Upper lobe of left lung (tissue), 6 donors: ENCODE results near the gene SLC39A2. TPM values are rescaled to one million over a fixed set of nuclear protein-coding genes. Genes with fewer than 3 reads are reported as not detected.

ENCODE experiments used
- ATAC-seq, 2 donors: fragments of 200-7000 bp; cut with Tn5 transposase; one replicate each; pipeline ENCODE4 v1.9.1; 2022; ENCODE audit warnings: mild to moderate bottlenecking in 2 of 2, moderate library complexity in 2 of 2; ENCODE audit not compliant: low FRiP score in 2 of 2
- DNase-seq, 2 donors: peaks; one replicate each; pipeline ENCODE4 v3.0.0-alpha.2; 2019 to 2020
- H3K27ac ChIP-seq, 4 donors: fragments of 200-600 bp; sonication (generic); one replicate each; pipeline ENCODE4 v1.5.1; 2016 to 2019
- H3K27me3 ChIP-seq, 4 donors: fragments of 200-600 bp; sonication (generic); one replicate each; pipeline ENCODE4 v1.5.1; 2017 to 2019
- H3K36me3 ChIP-seq, 4 donors: fragments of 200-600 bp; sonication (generic); one replicate each; pipeline ENCODE4 v1.5.1; 2016 to 2019
- H3K4me1 ChIP-seq, 4 donors: fragments of 200-600 bp; sonication (generic); one replicate each; pipeline ENCODE4 v1.5.1; 2018 to 2019
- H3K4me3 ChIP-seq, 4 donors: fragments of 200-600 bp; sonication (generic); one replicate each; pipeline ENCODE4 v1.5.1; 2017 to 2019; ENCODE audit warnings: mild to moderate bottlenecking in 2 of 4, moderate library complexity in 1 of 4
- H3K9me3 ChIP-seq, 4 donors: fragments of 200-600 bp; sonication (generic); one replicate each; pipeline ENCODE4 v1.5.1; 2018 to 2019
- CTCF ChIP-seq, 6 experiments: fragments of 450-650 bp in 4 of 6; fragments of 200-600 bp in 2 of 6; sonication (generic) in 2 of 6; IDR thresholded peaks; one replicate each; pipeline ENCODE4 v1.5.1; 2016 to 2019; ENCODE audit warnings: antibody characterized with exemption in 6 of 6
- EP300 ChIP-seq, 4 donors: sonication (generic); formaldehyde crosslinking; IDR thresholded peaks; one replicate each; pipeline ENCODE4 v1.5.1; 2017; ENCODE audit warnings: antibody characterized with exemption in 4 of 4, control low read depth in 2 of 4
- POLR2A ChIP-seq, 4 donors: fragments of 450-650 bp; IDR thresholded peaks; one replicate each; pipeline ENCODE4 v1.5.1; 2016 to 2017; ENCODE audit warnings: antibody characterized with exemption in 4 of 4, mild to moderate bottlenecking in 2 of 4
- POLR2AphosphoS5 ChIP-seq, 2 donors: sonication (generic); formaldehyde crosslinking; IDR thresholded peaks; one replicate each; pipeline ENCODE4 v1.5.1; 2017; ENCODE audit warnings: antibody characterized with exemption in 2 of 2
- WGBS, 2 donors: methylation state at CpG; one replicate each; pipeline ENCODE4 v1.1.5; 2017 to 2018; 5-methylcytosine and 5-hydroxymethylcytosine counted together
- total RNA-seq, 6 donors: library from RNA; depleted of rRNA in 4 of 6; stranded (reverse); fragments of >200 nt in 4 of 6; gene quantifications; one replicate each; pipeline versions ENCODE4 v1.1.0 to v1.2.1, GENCODE V29; 2016 to 2021
- donor health status: DM: no; HTN: no; CAD: no; lungs with moderate emphysema.
- donor health status: DM: no; HTN: yes; CAD: no; lungs with severe emphysema.

The SLC39A2 gene
- total RNA-seq, 6 donors from 2014 or later = 0.30 TPM; not detected in 5

- DNase-seq (no peak), ATAC-seq (no peak)
- Histone ChIP-seq H3K4me3 (no peak overlapping the region), H3K36me3 (no peaks in the 10 kb centered on the region), H3K9me3 (no peaks in the 10 kb centered on the region), H3K27ac (peak overlapping the region in 2 of 4 donors; percentile 40 to 70), H3K4me1 (peaks cover 38 to 48% (median 40%) of the 10 kb centered on the region in 4 donors), H3K27me3 (no peaks in the 10 kb centered on the region)
- TF ChIP-seq CTCF (IDR thresholded peaks at IDR 0.05) = no peak
- no peak for TF ChIP-seq EP300 (IDR thresholded peaks at IDR 0.05)
- TF ChIP-seq POLR2A (IDR thresholded peaks at IDR 0.05) = no peak
- TF ChIP-seq POLR2AphosphoS5 (IDR thresholded peaks at IDR 0.05) = no peak
- 31 to 41% methylated on average over 2 of the region's 2 CpGs for WGBS, 2 donors
Measured at GRCh38 chr14:21043387-21043973, 44.4 kb downstream of the SLC39A2 start.

GRCh38 chr14:21043974-21044618 lies 45.0 kb downstream of the SLC39A2 start:
- Histone ChIP-seq H3K27ac (peak overlapping the region in 3 of 4 donors; percentile 8 to 70 (median 40)), H3K4me1 (peaks cover 34 to 42% (median 34%) of the 10 kb centered on the region in 4 donors), H3K36me3 (no peaks in the 10 kb centered on the region), H3K9me3 (no peaks in the 10 kb centered on the region), H3K27me3 (no peaks in the 10 kb centered on the region), H3K4me3 (no peak overlapping the region)
- ATAC-seq (no peak), DNase-seq (peak in 1 of 2 donors; percentile 41)
- TF ChIP-seq POLR2A (IDR thresholded peaks at IDR 0.05) (no peak), CTCF (IDR thresholded peaks at IDR 0.05) (no peak), EP300 (IDR thresholded peaks at IDR 0.05) (peak in 1 of 4 donors; percentile 23), POLR2AphosphoS5 (IDR thresholded peaks at IDR 0.05) (peak; percentile 55 to 61)
- WGBS, 2 donors = 23 to 36% methylated on average over 6 of the region's 6 CpGs

- DNase-seq = no peak
- WGBS, 2 donors = 63 to 65% methylated on average over 2 of the region's 2 CpGs
- no peaks in the 10 kb centered on the region for H3K36me3 ChIP-seq
Measured at GRCh38 chr14:21047378-21047781, 48.3 kb downstream of the SLC39A2 start.

GRCh38 chr14:21048638-21049037 lies 49.5 kb downstream of the SLC39A2 start:
- whole genome bisulfite sequencing, 2 donors = 60 to 65% methylated on average over 2 of the region's 2 CpGs
- ATAC-seq (no peak), DNase-seq (no peak)
- H3K4me3 ChIP-seq = no peak overlapping the region
- H3K9me3 ChIP-seq = no peaks in the 10 kb centered on the region
- TF ChIP-seq POLR2AphosphoS5 (IDR thresholded peaks at IDR 0.05) = no peak
- no peak for TF ChIP-seq POLR2A (IDR thresholded peaks at IDR 0.05)
- TF ChIP-seq CTCF (IDR thresholded peaks at IDR 0.05) = no peak
- no peak for TF ChIP-seq EP300 (IDR thresholded peaks at IDR 0.05)
- no peaks in the 10 kb centered on the region for H3K27me3 ChIP-seq
- no peak overlapping the region for H3K27ac ChIP-seq
- no peaks in the 10 kb centered on the region for H3K36me3 ChIP-seq
- H3K4me1 ChIP-seq = peaks cover 14 to 22% (median 17%) of the 10 kb centered on the region in 4 donors

More at GRCh38 chr14:21047378-21047781, 48.3 kb downstream of the SLC39A2 start:
- peaks cover 24 to 34% (median 25%) of the 10 kb centered on the region in 4 donors for H3K4me1 ChIP-seq
- no peaks in the 10 kb centered on the region for H3K27me3 ChIP-seq
- H3K4me3 ChIP-seq = no peak overlapping the region
- no peak overlapping the region for H3K27ac ChIP-seq
- no peaks in the 10 kb centered on the region for H3K9me3 ChIP-seq
- no peak for ATAC-seq
- TF ChIP-seq POLR2A (IDR thresholded peaks at IDR 0.05) = no peak
- TF ChIP-seq EP300 (IDR thresholded peaks at IDR 0.05) = no peak

- H3K36me3 ChIP-seq = no peaks in the 10 kb centered on the region
- no peaks in the 10 kb centered on the region for H3K9me3 ChIP-seq
- no peak for ATAC-seq
- TF ChIP-seq POLR2AphosphoS5 (IDR thresholded peaks at IDR 0.05) (no peak), CTCF (IDR thresholded peaks at IDR 0.05) (no peak), POLR2A (IDR thresholded peaks at IDR 0.05) (no peak), EP300 (IDR thresholded peaks at IDR 0.05) (no peak)
- no peak overlapping the region for H3K4me3 ChIP-seq
- H3K27ac ChIP-seq = no peak overlapping the region
- 80 to 84% methylated on average over 3 of the region's 3 CpGs for WGBS, 2 donors
- H3K27me3 ChIP-seq = no peaks in the 10 kb centered on the region
- peaks cover 10 to 17% (median 14%) of the 10 kb centered on the region in 4 donors for H3K4me1 ChIP-seq
- no peak for DNase-seq
Measured at GRCh38 chr14:21049271-21049673, 50.2 kb downstream of the SLC39A2 start.
